ENCODE measurements around the gene MMEL1. TPM values are rescaled to one million over a fixed set of nuclear protein-coding genes. Genes with fewer than 3 reads are reported as not detected.

MMEL1 gene
- total RNA-seq, 4 donors from 2014 or later: 2.2 to 2.6 TPM; not detected in 2

- H3K9me3 ChIP-seq: no peaks in the 10 kb centered on the region
- DNase-seq (ENCODE audit: low spot score in 2 of 2): no peak
- WGBS: 12% methylated on average over 7 of the region's 24 CpGs
- peaks cover 34% of the 10 kb centered on the region for H3K36me3 ChIP-seq
- H3K27ac ChIP-seq: peak overlapping the region; percentile 94
- peaks cover 43% of the 10 kb centered on the region for H3K4me1 ChIP-seq
- peak overlapping the region; percentile 58 for H3K4me3 ChIP-seq
- no peaks in the 10 kb centered on the region for H3K27me3 ChIP-seq
- TF ChIP-seq POLR2AphosphoS5 (IDR thresholded peaks at IDR 0.05) (no peak), CTCF (IDR thresholded peaks at IDR 0.05) (peak in 1 of 2 donors; percentile 8)
These were observed 75.9 kb downstream of the MMEL1 start for GRCh38 chr1:2556678-2557481.

- Histone ChIP-seq H3K27me3 (no peaks in the 10 kb centered on the region), H3K9me3 (no peaks in the 10 kb centered on the region), H3K4me1 (peaks cover 43% of the 10 kb centered on the region), H3K36me3 (peaks cover 29% of the 10 kb centered on the region), H3K4me3 (peak within 1 kb of the TSS; percentile 58), H3K27ac (peak within 1 kb of the TSS; percentile 94)
- no peak for DNase-seq (ENCODE audit: low spot score in 2 of 2)
- WGBS: 0% methylated on average over 12 of the region's 16 CpGs
- TF ChIP-seq CTCF (IDR thresholded peaks at IDR 0.05) (no peak), EP300 (IDR thresholded peaks at IDR 0.05) (no peak), POLR2AphosphoS5 (IDR thresholded peaks at IDR 0.05) (no peak), POLR2A (IDR thresholded peaks at IDR 0.05) (no peak)
These were observed 76.5 kb downstream of the MMEL1 start, which contains the start of gene TNFRSF14 for GRCh38 chr1:2556277-2556677. TSS of gene TNFRSF14 (plus strand) at chr1:2556371. CDS start at chr1:2556665, 294 bp downstream.

GRCh38 chr1:2555634-2556276, 77.1 kb downstream of the MMEL1 start:
- no peaks in the 10 kb centered on the region for H3K27me3 ChIP-seq
- peak overlapping the region; percentile 58 for H3K4me3 ChIP-seq
- DNase-seq (ENCODE audit: low spot score in 2 of 2): peak; percentile 94 to 95
- TF ChIP-seq CTCF (IDR thresholded peaks at IDR 0.05) (no peak), POLR2AphosphoS5 (IDR thresholded peaks at IDR 0.05) (peak in 2 of 3 donors; percentile 72 to 73), POLR2A (IDR thresholded peaks at IDR 0.05) (peak in 1 of 2 donors; percentile 74), EP300 (IDR thresholded peaks at IDR 0.05) (no peak)
- H3K27ac ChIP-seq: peak overlapping the region; percentile 94
- peaks cover 43% of the 10 kb centered on the region for H3K4me1 ChIP-seq
- no peaks in the 10 kb centered on the region for H3K9me3 ChIP-seq
- peaks cover 23% of the 10 kb centered on the region for H3K36me3 ChIP-seq
- WGBS: 0% methylated on average over 8 of the region's 26 CpGs

GRCh38 chr1:2554621-2555387, 78.0 kb downstream of the MMEL1 start:
- Histone ChIP-seq H3K27me3 (no peaks in the 10 kb centered on the region), H3K4me1 (peaks cover 45% of the 10 kb centered on the region), H3K27ac (peak overlapping the region; percentile 94), H3K9me3 (no peaks in the 10 kb centered on the region), H3K4me3 (peak overlapping the region; percentile 58), H3K36me3 (peaks cover 14% of the 10 kb centered on the region)
- DNase-seq (ENCODE audit: low spot score in 2 of 2): no peak
- WGBS: 80% methylated on average over 10 of the region's 19 CpGs
- TF ChIP-seq POLR2A (IDR thresholded peaks at IDR 0.05) (no peak), EP300 (IDR thresholded peaks at IDR 0.05) (no peak), CTCF (IDR thresholded peaks at IDR 0.05) (peak in 1 of 2 donors; percentile 14), POLR2AphosphoS5 (IDR thresholded peaks at IDR 0.05) (no peak)

All from suprapubic skin (tissue), 4 donors.